Panc1 (cell line): ENCODE data around the gene ADAT2.
"Not testable (repeated sequence)": the region's sequence is repeated elsewhere in the genome, so short reads cannot be mapped to it uniquely, and the experiment has no call there.

ENCODE experiments used
- TF ChIP-seq, protein P1 (sequence below): fragments of 450-650 bp; IDR thresholded peaks from 2 replicates; pipeline ENCODE4 v1.5.1; 2017; ENCODE audit warnings: mild to moderate bottlenecking
- TF ChIP-seq, protein P2 (sequence below), 2 experiments: IDR thresholded peaks; 2 replicates each; pipeline ENCODE4 v1.6.1; 2011 to 2012; ENCODE audit warnings: low read depth in 2 of 2, control low read depth in 1 of 2, low read length in 1 of 2, mild to moderate bottlenecking in 1 of 2, moderate library complexity in 1 of 2; ENCODE audit not compliant: insufficient read depth in 1 of 2

DNA sequence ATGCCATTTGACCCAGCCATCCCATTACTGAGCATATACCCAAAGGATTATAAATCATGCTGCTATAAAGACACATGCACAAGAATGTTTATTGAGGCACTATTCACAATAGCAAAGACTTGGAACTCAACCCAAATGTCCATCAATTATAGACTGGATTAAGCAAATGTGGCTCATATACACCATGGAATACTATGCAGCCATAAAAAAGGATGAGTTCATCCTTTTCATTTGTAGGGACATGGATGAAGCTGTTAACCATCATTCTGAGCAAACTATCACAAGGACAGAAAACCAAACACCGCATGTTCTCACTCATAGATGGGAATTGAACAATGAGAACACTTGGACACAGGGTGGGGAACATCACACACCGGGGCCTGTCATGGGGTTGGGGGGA lies 2.6 kb downstream of the ADAT2 start:
- TF ChIP-seq, protein P1, sequence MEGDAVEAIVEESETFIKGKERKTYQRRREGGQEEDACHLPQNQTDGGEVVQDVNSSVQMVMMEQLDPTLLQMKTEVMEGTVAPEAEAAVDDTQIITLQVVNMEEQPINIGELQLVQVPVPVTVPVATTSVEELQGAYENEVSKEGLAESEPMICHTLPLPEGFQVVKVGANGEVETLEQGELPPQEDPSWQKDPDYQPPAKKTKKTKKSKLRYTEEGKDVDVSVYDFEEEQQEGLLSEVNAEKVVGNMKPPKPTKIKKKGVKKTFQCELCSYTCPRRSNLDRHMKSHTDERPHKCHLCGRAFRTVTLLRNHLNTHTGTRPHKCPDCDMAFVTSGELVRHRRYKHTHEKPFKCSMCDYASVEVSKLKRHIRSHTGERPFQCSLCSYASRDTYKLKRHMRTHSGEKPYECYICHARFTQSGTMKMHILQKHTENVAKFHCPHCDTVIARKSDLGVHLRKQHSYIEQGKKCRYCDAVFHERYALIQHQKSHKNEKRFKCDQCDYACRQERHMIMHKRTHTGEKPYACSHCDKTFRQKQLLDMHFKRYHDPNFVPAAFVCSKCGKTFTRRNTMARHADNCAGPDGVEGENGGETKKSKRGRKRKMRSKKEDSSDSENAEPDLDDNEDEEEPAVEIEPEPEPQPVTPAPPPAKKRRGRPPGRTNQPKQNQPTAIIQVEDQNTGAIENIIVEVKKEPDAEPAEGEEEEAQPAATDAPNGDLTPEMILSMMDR = not testable (repeated sequence)
- TF ChIP-seq, protein P2, sequence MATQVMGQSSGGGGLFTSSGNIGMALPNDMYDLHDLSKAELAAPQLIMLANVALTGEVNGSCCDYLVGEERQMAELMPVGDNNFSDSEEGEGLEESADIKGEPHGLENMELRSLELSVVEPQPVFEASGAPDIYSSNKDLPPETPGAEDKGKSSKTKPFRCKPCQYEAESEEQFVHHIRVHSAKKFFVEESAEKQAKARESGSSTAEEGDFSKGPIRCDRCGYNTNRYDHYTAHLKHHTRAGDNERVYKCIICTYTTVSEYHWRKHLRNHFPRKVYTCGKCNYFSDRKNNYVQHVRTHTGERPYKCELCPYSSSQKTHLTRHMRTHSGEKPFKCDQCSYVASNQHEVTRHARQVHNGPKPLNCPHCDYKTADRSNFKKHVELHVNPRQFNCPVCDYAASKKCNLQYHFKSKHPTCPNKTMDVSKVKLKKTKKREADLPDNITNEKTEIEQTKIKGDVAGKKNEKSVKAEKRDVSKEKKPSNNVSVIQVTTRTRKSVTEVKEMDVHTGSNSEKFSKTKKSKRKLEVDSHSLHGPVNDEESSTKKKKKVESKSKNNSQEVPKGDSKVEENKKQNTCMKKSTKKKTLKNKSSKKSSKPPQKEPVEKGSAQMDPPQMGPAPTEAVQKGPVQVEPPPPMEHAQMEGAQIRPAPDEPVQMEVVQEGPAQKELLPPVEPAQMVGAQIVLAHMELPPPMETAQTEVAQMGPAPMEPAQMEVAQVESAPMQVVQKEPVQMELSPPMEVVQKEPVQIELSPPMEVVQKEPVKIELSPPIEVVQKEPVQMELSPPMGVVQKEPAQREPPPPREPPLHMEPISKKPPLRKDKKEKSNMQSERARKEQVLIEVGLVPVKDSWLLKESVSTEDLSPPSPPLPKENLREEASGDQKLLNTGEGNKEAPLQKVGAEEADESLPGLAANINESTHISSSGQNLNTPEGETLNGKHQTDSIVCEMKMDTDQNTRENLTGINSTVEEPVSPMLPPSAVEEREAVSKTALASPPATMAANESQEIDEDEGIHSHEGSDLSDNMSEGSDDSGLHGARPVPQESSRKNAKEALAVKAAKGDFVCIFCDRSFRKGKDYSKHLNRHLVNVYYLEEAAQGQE (IDR thresholded peaks at IDR 0.05; ENCODE audit: insufficient read depth in 1 of 2, low read depth in 2 of 2, low read length in 1 of 2) = not testable (repeated sequence)
